ENCODE measurements around the gene LCE3A.
A peak's percentile ranks its signal among the peaks of the same experiment; 100 is the strongest.

DNA sequence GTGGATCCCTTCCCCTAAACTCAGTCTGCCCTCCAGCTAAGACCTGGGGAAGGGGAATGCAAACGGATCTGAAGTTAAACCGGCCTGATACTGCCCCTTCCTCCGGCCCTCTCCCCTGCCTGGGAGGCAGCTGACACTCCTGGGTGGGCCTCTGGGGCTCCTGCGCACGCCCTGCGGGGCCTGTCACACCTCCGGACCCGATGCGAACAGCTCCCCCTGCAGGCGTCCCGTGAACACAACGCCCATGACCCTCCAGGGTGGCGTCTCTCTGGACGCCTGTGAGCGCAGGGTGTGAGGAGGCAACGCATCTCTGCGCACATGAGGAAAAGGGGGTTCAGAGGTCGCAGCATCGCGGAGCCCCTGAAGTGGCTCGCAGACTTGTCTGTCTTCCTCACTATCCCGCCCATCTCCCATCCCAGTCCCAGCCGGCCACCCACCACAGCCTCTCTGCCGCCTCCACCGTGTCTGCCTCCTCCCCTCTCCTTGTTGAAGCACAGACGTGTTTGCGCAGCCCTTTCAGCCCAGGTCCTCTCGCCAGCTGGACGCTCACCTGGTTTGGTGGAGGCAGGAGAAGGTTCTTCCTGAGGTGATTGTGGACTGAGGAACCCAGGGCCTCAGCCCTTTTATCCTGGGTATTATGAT is 421 bp upstream of the LCE3A start:
- TF ChIP-seq CTCF (optimal IDR thresholded peaks at IDR 0.05 in 1 of 3, IDR thresholded peaks at IDR 0.05 in 1 of 3, conservative IDR thresholded peaks at IDR 0.05 in 1 of 3; ENCODE audit: extremely low read depth in 1 of 3, insufficient read depth in 2 of 3, low read length in 3 of 3), result peak in 2 of 3 experiments; percentile 24 to 37
- TF ChIP-seq EZH2 (IDR thresholded peaks at IDR 0.05; ENCODE audit: low read length), result no peak

All from keratinocyte (primary cell).